Mesothelial cell of epicardium (in vitro differentiated cells): ENCODE results near the gene DUSP16. TPM values are rescaled to one million over a fixed set of nuclear protein-coding genes. Genes with fewer than 3 reads are reported as not detected.

Experiments used
- DNase-seq, 2 experiments: peaks; one replicate each; pipeline ENCODE4 v3.0.0; 2021; ENCODE audit warnings: low spot score in 2 of 2; ENCODE audit not compliant: unreplicated experiment in 2 of 2
- H3K27ac Mint-ChIP-seq: 2 replicates; pipeline ENCODE4 v1.8.0; 2021; ENCODE audit warnings: mixed read lengths
- H3K27me3 Mint-ChIP-seq: 2 replicates; pipeline ENCODE4 v1.8.0; 2021; ENCODE audit warnings: low read depth, mixed read lengths
- H3K36me3 Mint-ChIP-seq: 2 replicates; pipeline ENCODE4 v1.8.0; 2021; ENCODE audit warnings: mixed read lengths
- H3K4me1 Mint-ChIP-seq: 2 replicates; pipeline ENCODE4 v1.8.0; 2021; ENCODE audit warnings: mixed read lengths
- H3K4me3 Mint-ChIP-seq: 2 replicates; pipeline ENCODE4 v1.8.0; 2021; ENCODE audit warnings: mild to moderate bottlenecking, moderate library complexity, mixed read lengths
- H3K9me3 Mint-ChIP-seq: 2 replicates; pipeline ENCODE4 v1.8.0; 2021; ENCODE audit warnings: mixed read lengths
- total RNA-seq: library from RNA; stranded (reverse); gene quantifications from 3 replicates; pipeline ENCODE4 v1.2.1, GENCODE V29; 2021
- TF ChIP-seq, protein P1 (sequence below): fragments of 200-600 bp; sonication (generic); IDR thresholded peaks from one replicate; pipeline ENCODE4 v1.5.0; 2021; ENCODE audit warnings: antibody characterized with exemption; ENCODE audit not compliant: unreplicated experiment

The DUSP16 gene
- total RNA-seq, 1 donor from 2014 or later, result 31.5 TPM

- Mint-ChIP-seq H3K9me3 (no peaks in the 10 kb centered on the region), H3K36me3 (no peaks in the 10 kb centered on the region), H3K27ac (peak overlapping the region; percentile 3), H3K4me1 (peaks cover 32% of the 10 kb centered on the region), H3K27me3 (no peaks in the 10 kb centered on the region), H3K4me3 (no peak overlapping the region)
- DNase-seq, result no peak
- TF ChIP-seq, protein P1, sequence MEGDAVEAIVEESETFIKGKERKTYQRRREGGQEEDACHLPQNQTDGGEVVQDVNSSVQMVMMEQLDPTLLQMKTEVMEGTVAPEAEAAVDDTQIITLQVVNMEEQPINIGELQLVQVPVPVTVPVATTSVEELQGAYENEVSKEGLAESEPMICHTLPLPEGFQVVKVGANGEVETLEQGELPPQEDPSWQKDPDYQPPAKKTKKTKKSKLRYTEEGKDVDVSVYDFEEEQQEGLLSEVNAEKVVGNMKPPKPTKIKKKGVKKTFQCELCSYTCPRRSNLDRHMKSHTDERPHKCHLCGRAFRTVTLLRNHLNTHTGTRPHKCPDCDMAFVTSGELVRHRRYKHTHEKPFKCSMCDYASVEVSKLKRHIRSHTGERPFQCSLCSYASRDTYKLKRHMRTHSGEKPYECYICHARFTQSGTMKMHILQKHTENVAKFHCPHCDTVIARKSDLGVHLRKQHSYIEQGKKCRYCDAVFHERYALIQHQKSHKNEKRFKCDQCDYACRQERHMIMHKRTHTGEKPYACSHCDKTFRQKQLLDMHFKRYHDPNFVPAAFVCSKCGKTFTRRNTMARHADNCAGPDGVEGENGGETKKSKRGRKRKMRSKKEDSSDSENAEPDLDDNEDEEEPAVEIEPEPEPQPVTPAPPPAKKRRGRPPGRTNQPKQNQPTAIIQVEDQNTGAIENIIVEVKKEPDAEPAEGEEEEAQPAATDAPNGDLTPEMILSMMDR, result no peak
These were observed 45.9 kb upstream of the DUSP16 start for GRCh38 chr12:12608557-12608957.

DNA sequence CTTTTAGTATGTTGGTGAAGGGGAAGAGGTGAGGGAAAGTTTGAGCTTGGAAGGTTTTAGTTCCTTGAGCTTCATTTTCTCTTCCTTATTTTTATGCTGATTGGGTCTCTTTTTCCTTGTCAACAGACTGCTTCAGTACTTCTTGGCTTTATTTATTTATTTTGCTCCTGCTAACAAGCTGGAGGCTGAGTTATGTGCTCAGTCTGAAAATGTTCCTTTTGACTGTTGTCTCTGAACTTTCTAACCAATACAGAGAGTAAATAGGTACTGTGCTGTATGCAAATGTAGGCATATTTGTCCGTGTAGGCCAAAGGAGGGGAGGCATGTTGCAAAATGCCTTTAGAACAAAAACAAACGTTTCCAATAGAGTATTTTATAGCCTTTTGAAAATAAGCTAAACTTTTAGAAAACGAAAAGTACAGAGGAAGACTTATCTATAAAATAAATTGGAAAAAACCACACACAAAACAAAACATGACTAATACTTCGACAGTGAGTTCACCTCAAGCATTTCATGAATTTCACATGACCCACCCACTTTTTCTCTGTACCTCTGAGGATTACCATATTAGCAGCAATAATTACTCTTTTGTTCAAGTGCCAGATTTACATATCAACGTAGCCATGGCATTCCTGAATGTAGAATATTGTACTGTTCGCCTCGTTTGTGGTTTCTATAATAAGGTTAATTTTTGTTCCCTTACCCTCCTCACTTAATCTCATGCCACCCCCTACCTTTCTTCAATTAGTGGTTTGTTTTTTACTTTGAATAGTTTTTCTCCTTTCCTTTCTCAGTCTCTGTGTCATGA lies 44.3 kb upstream of the DUSP16 start:
- TF ChIP-seq, protein P1, result no peak
- H3K27me3 Mint-ChIP-seq, result no peaks in the 10 kb centered on the region
- no peak for DNase-seq
- peaks cover 21% of the 10 kb centered on the region for H3K4me1 Mint-ChIP-seq
- no peak overlapping the region for H3K4me3 Mint-ChIP-seq
- no peaks in the 10 kb centered on the region for H3K36me3 Mint-ChIP-seq
- peak overlapping the region; percentile 90 for H3K27ac Mint-ChIP-seq
- no peaks in the 10 kb centered on the region for H3K9me3 Mint-ChIP-seq

DNA sequence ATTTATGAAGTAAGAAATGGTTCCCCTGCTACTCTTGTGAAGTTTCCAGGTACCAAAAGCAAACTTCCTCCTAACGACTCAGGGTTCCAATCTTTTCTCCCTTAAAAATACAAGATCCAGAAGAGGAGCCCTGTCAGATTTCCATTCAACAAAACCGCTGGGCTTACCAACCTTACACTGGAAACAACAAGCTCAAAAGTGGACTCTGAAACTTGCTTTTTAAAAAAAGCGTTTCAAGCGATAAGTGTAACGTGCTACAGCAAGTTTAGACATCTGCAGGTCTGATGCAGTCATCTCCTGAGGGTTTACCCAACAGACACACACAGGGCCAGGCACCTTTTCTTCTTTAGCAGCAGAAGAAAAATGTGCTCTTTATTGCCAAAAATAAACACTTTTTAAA lies 42.1 kb upstream of the DUSP16 start:
- Mint-ChIP-seq H3K27me3 (no peaks in the 10 kb centered on the region), H3K9me3 (no peaks in the 10 kb centered on the region), H3K4me3 (no peak overlapping the region), H3K27ac (no peak overlapping the region), H3K36me3 (no peaks in the 10 kb centered on the region), H3K4me1 (peaks cover 28% of the 10 kb centered on the region)
- no peak for DNase-seq
- TF ChIP-seq, protein P1, result no peak

DNA sequence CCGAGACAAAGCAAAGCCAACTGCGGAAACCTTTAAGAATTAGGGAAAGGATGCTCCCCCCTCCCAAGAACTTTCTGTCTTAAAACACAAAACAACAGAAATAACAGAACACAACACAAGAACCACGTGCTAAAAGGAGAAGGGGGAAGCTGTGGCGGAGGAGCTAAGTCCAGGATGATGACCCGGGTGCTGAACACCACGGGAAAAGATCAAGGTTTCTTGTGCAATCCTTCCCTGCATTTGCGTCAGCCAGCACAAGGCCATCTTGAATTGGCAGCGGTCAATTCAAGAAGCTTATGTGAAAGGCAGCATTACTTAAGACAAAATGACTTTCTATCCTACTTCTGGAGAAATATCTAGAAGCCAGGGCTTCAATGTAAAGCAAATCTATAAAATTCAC lies 38.0 kb upstream of the DUSP16 start:
- no peak overlapping the region for H3K4me3 Mint-ChIP-seq
- H3K27ac Mint-ChIP-seq, result peak overlapping the region; percentile 89
- no peak for DNase-seq
- H3K36me3 Mint-ChIP-seq, result peaks cover 3% of the 10 kb centered on the region
- peaks cover 9% of the 10 kb centered on the region for H3K9me3 Mint-ChIP-seq
- no peaks in the 10 kb centered on the region for H3K27me3 Mint-ChIP-seq
- peaks cover 21% of the 10 kb centered on the region for H3K4me1 Mint-ChIP-seq
- TF ChIP-seq, protein P1, result no peak

- Mint-ChIP-seq H3K4me1 (peaks cover 16% of the 10 kb centered on the region), H3K9me3 (peaks cover 9% of the 10 kb centered on the region), H3K27me3 (no peaks in the 10 kb centered on the region), H3K36me3 (peaks cover 3% of the 10 kb centered on the region), H3K27ac (peak overlapping the region; percentile 89), H3K4me3 (no peak overlapping the region)
- DNase-seq, result peak in 1 of 2 experiments; percentile 41
- TF ChIP-seq, protein P1, result no peak
These were observed 37.3 kb upstream of the DUSP16 start for GRCh38 chr12:12599750-12600643.
